Liver (tissue), 9 donors: ENCODE measurements around the gene TMEM108. TPM values are rescaled to one million over a fixed set of nuclear protein-coding genes. Genes with fewer than 3 reads are reported as not detected.

Experiments used
- DNase-seq: peaks from one replicate; pipeline ENCODE4 v3.0.0-alpha.2; 2017; ENCODE audit warnings: low spot score
- H3K27ac ChIP-seq, 2 donors: one replicate each; pipeline ENCODE4 v1.7.0; 2013; ENCODE audit warnings: inconsistent platforms in 2 of 2, low read length in 2 of 2, control low read depth in 1 of 2, low read depth in 1 of 2, mild to moderate bottlenecking in 1 of 2
- H3K27me3 ChIP-seq, 4 donors: one replicate each; pipeline versions ENCODE4 v1.6.1 to v1.7.0; 2013; ENCODE audit warnings: low read length in 3 of 4, inconsistent platforms in 1 of 4, mild to moderate bottlenecking in 1 of 4, moderate library complexity in 1 of 4; ENCODE audit not compliant: control insufficient read depth in 4 of 4, insufficient read depth in 4 of 4
- H3K36me3 ChIP-seq, 4 donors: one replicate each; pipeline versions ENCODE4 v1.6.1 to v1.7.0; 2013; ENCODE audit warnings: low read length in 3 of 4, mild to moderate bottlenecking in 3 of 4, low read depth in 1 of 4, moderate library complexity in 1 of 4; ENCODE audit not compliant: control insufficient read depth in 4 of 4, insufficient read depth in 3 of 4
- H3K4me1 ChIP-seq, 4 donors: one replicate each; pipeline versions ENCODE4 v1.6.1 to v1.7.0; 2013; ENCODE audit warnings: low read length in 3 of 4, mild to moderate bottlenecking in 3 of 4, moderate library complexity in 1 of 4; ENCODE audit not compliant: control insufficient read depth in 4 of 4, insufficient read depth in 4 of 4
- H3K4me3 ChIP-seq, 3 donors: one replicate each; pipeline versions ENCODE4 v1.6.1 to v1.7.0; 2013; ENCODE audit warnings: low read length in 3 of 3, control low read depth in 1 of 3, low read depth in 1 of 3, mild to moderate bottlenecking in 1 of 3
- H3K9ac ChIP-seq, 2 donors: one replicate each; pipeline ENCODE4 v1.7.0; 2013; ENCODE audit warnings: low read length in 2 of 2, mild to moderate bottlenecking in 2 of 2, moderate library complexity in 2 of 2, control low read depth in 1 of 2, low read depth in 1 of 2
- H3K9me3 ChIP-seq, 4 donors: one replicate each; pipeline versions ENCODE4 v1.6.1 to v1.7.0; 2013; ENCODE audit warnings: low read length in 3 of 4; ENCODE audit not compliant: control insufficient read depth in 4 of 4
- EGR1 ChIP-seq, 2 donors: IDR thresholded peaks; 2 replicates each; pipeline ENCODE4 v1.6.1; 2016 to 2018; ENCODE audit warnings: antibody characterized with exemption in 2 of 2, low read depth in 2 of 2
- FOXA1 ChIP-seq: IDR thresholded peaks from 2 replicates; pipeline ENCODE4 v1.6.1; 2016; ENCODE audit warnings: antibody characterized with exemption
- GABPA ChIP-seq, 2 donors: IDR thresholded peaks in 1 of 2; conservative IDR thresholded peaks in 1 of 2; 2 replicates each; pipeline ENCODE4 v1.6.1; 2016; ENCODE audit warnings: antibody characterized with exemption in 2 of 2, mild to moderate bottlenecking in 1 of 2, moderate library complexity in 1 of 2
- JUND ChIP-seq, 2 donors: IDR thresholded peaks; 2 replicates each; pipeline ENCODE4 v1.6.1; 2016; ENCODE audit warnings: antibody characterized with exemption in 2 of 2
- NR2F2 ChIP-seq: IDR thresholded peaks from 2 replicates; pipeline ENCODE4 v1.6.1; 2016; ENCODE audit warnings: antibody characterized with exemption
- REST ChIP-seq: IDR thresholded peaks from 2 replicates; pipeline ENCODE4 v1.6.1; 2016; ENCODE audit warnings: antibody characterized with exemption, mild to moderate bottlenecking
- SP1 ChIP-seq: IDR thresholded peaks from 2 replicates; pipeline ENCODE4 v1.6.1; 2018; ENCODE audit warnings: antibody characterized with exemption, mild to moderate bottlenecking
- WGBS: extraction: QIAGEN DNeasy Blood & Tissue Kit; methylation state at CpG from one replicate; pipeline ENCODE4 v1.1.7; 2013; 5-methylcytosine and 5-hydroxymethylcytosine counted together
- polyA plus RNA-seq, 2 donors: library from polyadenylated mRNA; stranded (reverse) in 1 of 2; unstranded in 1 of 2; fragments of 200-250 nt in 1 of 2; fragments of >200 nt in 1 of 2; fragmentation: Nextera tagmentation in 1 of 2; extraction: Ambion mirVana in 1 of 2; gene quantifications; one replicate each; pipeline versions ENCODE4 v1.2.1 to v1.2.3, GENCODE V29; 2013 to 2015
- total RNA-seq, 2 donors: library from RNA; depleted of rRNA; stranded (reverse); fragments of >200 nt; gene quantifications; one replicate each; pipeline ENCODE4 v1.2.3, GENCODE V29; 2014
- donor health status: healthy.
- donor health status: healthy.
- donor health status: healthy.
- donor health status: healthy.
- donor health status: healthy.

TMEM108 gene
- total and polyA plus RNA-seq, 4 donors: 0.05 to 0.10 TPM; not detected in 2

GRCh38 chr3:133408366-133408765, 370.2 kb downstream of the TMEM108 start:
- no peak for TF ChIP-seq JUND (IDR thresholded peaks at IDR 0.05)
- no peak for TF ChIP-seq FOXA1
- 90% methylated on average over 2 of the region's 2 CpGs for WGBS
- H3K9me3 ChIP-seq: no peaks in the 10 kb centered on the region
- H3K4me1 ChIP-seq: peaks cover 0 to 2% (median under 1%) of the 10 kb centered on the region in 4 donors
- H3K4me3 ChIP-seq: no peak overlapping the region
- H3K36me3 ChIP-seq: no peaks in the 10 kb centered on the region
- H3K9ac ChIP-seq: no peak overlapping the region
- no peaks in the 10 kb centered on the region for H3K27me3 ChIP-seq
- DNase-seq: no peak
- no peak overlapping the region for H3K27ac ChIP-seq

- H3K27me3 ChIP-seq: no peaks in the 10 kb centered on the region
- H3K36me3 ChIP-seq: no peaks in the 10 kb centered on the region
- H3K4me3 ChIP-seq: no peak overlapping the region
- H3K9ac ChIP-seq: no peak overlapping the region
- TF ChIP-seq REST (no peak), NR2F2 (no peak), SP1 (no peak)
- no peak for DNase-seq
- H3K4me1 ChIP-seq: peaks cover 0 to 2% (median under 1%) of the 10 kb centered on the region in 4 donors
- no peaks in the 10 kb centered on the region for H3K9me3 ChIP-seq
- 79% methylated on average over 2 of the region's 2 CpGs for WGBS
- no peak overlapping the region for H3K27ac ChIP-seq
These were observed 370.8 kb downstream of the TMEM108 start for GRCh38 chr3:133408961-133409360.

GRCh38 chr3:133410191-133410892, 372.2 kb downstream of the TMEM108 start:
- Histone ChIP-seq H3K27ac (no peak overlapping the region), H3K36me3 (no peaks in the 10 kb centered on the region), H3K9ac (no peak overlapping the region), H3K4me3 (no peak overlapping the region), H3K27me3 (no peaks in the 10 kb centered on the region), H3K4me1 (peaks cover 0 to 2% (median under 1%) of the 10 kb centered on the region in 4 donors), H3K9me3 (no peaks in the 10 kb centered on the region)
- DNase-seq: no peak
- WGBS: 62% methylated on average over 17 of the region's 17 CpGs
- TF ChIP-seq EGR1 (IDR thresholded peaks at IDR 0.05; ENCODE audit: low read depth in 2 of 2) (peak in 1 of 2 donors; percentile 66), GABPA (IDR thresholded peaks at IDR 0.05 in 1 of 2, conservative IDR thresholded peaks at IDR 0.05 in 1 of 2) (no peak), NR2F2 (no peak)
